NCI-H748 treated with DMSO at 0.1 percent for 48 hours (cell line): ENCODE data around the gene BRIP1.
A peak's percentile ranks its signal among the peaks of the same experiment; 100 is the strongest.

ENCODE experiments used
- DNase-seq: peaks from one replicate; lab custom pipeline; 2025; lab: John Stamatoyannopoulos, UW

The BRIP1 gene

GRCh38 chr17:61662186-61662585 is 201.1 kb downstream of the BRIP1 start:
- no peak for DNase-seq

- DNase-seq, result no peak
Observed at GRCh38 chr17:61660746-61661485, 202.4 kb downstream of the BRIP1 start.

- DNase-seq, result no peak
Observed at GRCh38 chr17:61659437-61659836, 203.9 kb downstream of the BRIP1 start.

GRCh38 chr17:61658183-61658582 is 205.1 kb downstream of the BRIP1 start:
- no peak for DNase-seq

GRCh38 chr17:61657338-61657737 is 206.0 kb downstream of the BRIP1 start:
- no peak for DNase-seq

GRCh38 chr17:61656721-61657217 is 206.6 kb downstream of the BRIP1 start:
- DNase-seq, result no peak

GRCh38 chr17:61650749-61651148 is 212.6 kb downstream of the BRIP1 start:
- no peak for DNase-seq

GRCh38 chr17:61648587-61648986 is 214.7 kb downstream of the BRIP1 start:
- no peak for DNase-seq

GRCh38 chr17:61647047-61647446 is 216.3 kb downstream of the BRIP1 start:
- no peak for DNase-seq

GRCh38 chr17:61646482-61646881 is 216.8 kb downstream of the BRIP1 start:
- no peak for DNase-seq

GRCh38 chr17:61645920-61646319 is 217.4 kb downstream of the BRIP1 start:
- no peak for DNase-seq

GRCh38 chr17:61644800-61645774 is 218.2 kb downstream of the BRIP1 start:
- DNase-seq, result no peak

- DNase-seq, result no peak
Observed at GRCh38 chr17:61642768-61643167, 220.6 kb downstream of the BRIP1 start.

GRCh38 chr17:61641715-61642114 is 221.6 kb downstream of the BRIP1 start:
- no peak for DNase-seq

GRCh38 chr17:61641084-61641483 is 222.2 kb downstream of the BRIP1 start:
- DNase-seq, result no peak

- DNase-seq, result no peak
Observed at GRCh38 chr17:61639818-61640217, 223.5 kb downstream of the BRIP1 start.

GRCh38 chr17:61638087-61638486 is 225.2 kb downstream of the BRIP1 start:
- no peak for DNase-seq

GRCh38 chr17:61635913-61636432 is 227.4 kb downstream of the BRIP1 start:
- DNase-seq, result peak; percentile 52

GRCh38 chr17:61634942-61635538 is 228.3 kb downstream of the BRIP1 start:
- no peak for DNase-seq

- no peak for DNase-seq
Observed at GRCh38 chr17:61634011-61634539, 229.3 kb downstream of the BRIP1 start.

GRCh38 chr17:61632826-61633225 is 230.5 kb downstream of the BRIP1 start:
- no peak for DNase-seq

- no peak for DNase-seq
Observed at GRCh38 chr17:61631800-61632199, 231.5 kb downstream of the BRIP1 start.
